ENCODE measurements around the gene UBAC1.

Gene UBAC1

DNA sequence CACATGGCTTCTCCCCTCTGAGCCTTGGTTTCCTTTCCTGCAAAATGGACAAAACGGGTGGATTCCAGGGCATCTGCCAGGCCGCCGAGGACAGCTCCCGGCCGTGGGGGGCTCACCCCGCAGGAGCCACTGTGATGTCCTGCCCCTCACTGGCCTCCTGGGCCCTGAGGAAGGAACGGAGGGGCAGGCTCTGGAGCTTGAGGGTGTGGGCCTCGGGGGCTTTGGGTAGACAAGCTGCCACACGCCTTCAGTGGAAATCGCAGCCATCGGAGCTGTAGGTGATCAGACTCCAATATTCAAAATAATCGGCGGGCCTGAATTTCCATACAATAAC, 32.2 kb upstream of the UBAC1 start:
- no peak for FAIRE-seq

DNA sequence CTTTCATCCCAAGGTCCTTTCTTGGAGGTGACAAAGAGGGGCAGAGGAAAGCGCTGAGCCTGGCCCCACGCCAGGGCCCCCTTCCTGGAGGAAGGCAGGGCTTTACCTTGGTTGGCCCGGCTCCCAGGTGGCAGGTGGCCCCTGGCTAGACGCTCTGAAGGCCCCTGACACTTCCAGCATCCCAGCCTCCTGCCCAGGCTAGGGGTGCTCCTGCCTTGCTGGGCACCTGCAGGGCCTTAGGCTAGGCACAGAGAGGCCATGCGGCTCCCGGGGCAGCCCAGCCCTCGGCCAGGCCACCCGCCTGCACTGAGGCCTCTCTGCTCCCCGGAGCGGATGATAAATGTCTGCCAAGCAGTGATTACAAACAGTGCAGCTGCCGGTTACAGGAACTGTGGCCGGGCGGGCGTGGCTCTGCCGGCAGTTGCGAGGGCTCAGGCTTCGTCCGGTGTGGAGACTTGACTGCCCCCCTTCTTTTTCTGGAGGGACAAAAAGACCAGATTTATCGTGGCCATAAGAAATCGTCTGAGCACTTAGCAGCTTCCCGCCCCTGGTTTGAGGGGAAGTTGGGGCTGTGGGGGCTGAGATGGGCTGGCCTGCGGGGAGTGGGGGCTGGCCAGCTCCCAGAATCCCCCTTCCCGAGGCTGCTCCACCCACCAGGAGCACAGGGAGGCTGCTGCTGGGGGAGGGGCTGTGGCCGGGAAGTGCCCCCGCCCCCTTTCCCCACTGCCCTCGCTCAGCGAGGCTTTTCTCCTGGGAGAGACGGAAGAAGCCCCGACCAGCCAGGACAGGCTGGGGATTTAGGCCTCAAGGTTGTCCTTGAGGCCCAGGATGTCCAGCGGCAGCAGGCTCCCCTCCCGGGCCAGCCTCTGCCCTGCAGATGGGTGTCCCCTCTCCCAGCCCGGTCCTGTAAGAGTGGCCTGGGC, 31.6 kb upstream of the UBAC1 start:
- no peak for FAIRE-seq

DNA sequence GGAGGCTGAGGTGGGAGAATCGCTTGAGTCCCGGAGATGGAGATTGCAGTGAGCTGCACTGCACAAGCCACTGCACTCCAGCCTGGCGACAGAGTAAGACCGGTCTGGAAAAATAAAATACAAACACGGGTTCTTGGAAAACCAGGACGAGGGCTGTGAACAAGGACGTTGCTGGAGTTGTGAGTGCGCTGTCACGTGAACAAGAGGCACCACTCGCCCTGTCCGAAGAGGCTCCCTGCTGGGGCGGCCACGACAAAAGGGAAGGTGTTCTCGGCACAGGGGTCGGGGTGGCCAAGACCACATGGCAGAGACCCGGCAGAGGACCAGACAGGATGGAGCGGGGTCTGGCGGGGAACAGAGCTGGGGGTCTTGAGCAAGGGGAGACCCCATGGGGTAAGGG, 30.6 kb upstream of the UBAC1 start:
- no peak for FAIRE-seq

DNA sequence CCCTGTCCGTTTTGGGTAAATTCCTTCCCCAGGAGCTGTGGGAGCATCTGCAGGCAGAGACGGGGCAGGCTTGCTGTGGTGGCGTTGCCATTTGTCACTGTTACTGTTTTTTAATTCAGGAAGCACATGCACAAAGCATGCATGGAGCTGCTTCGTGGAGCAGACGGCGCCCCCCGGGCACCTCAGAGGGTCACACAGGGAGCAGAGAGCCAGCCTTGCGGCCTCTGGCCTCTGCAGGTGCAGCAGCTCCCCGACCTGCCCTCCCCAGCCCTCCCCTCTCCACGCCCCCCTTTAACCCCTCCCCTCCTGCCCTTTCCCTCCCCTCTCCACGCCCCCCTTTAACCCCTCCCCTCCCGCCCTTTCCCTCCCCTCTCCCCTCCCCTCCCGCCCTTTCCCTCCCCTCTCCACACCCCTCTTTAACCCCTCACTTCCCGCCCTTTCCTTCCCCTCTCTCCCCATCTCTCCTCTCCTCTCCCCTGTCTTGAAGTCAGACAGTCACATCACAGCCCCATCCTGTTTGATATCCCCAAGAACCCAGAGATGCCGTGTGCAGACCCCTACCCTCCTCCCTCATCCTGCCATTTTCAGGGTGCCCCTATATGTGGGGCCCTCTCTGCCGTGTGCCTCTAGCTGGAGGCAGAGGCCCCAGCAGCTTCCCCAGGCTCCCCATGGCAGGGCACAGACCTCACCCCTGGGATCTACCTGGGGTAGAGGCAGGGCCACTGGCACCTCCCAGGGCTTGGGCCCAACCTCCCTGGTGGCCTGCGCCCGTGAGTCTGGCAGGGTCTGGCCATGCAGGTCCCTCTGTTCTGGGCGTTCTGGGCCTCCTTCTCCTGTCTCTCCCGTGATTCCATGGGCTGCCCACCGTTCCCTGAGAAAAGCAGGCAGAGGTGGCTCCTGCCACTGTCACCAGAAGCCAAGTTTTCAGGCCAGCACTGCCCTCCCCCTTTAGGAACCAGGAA, 29.6 kb upstream of the UBAC1 start:
- no peak for FAIRE-seq

DNA sequence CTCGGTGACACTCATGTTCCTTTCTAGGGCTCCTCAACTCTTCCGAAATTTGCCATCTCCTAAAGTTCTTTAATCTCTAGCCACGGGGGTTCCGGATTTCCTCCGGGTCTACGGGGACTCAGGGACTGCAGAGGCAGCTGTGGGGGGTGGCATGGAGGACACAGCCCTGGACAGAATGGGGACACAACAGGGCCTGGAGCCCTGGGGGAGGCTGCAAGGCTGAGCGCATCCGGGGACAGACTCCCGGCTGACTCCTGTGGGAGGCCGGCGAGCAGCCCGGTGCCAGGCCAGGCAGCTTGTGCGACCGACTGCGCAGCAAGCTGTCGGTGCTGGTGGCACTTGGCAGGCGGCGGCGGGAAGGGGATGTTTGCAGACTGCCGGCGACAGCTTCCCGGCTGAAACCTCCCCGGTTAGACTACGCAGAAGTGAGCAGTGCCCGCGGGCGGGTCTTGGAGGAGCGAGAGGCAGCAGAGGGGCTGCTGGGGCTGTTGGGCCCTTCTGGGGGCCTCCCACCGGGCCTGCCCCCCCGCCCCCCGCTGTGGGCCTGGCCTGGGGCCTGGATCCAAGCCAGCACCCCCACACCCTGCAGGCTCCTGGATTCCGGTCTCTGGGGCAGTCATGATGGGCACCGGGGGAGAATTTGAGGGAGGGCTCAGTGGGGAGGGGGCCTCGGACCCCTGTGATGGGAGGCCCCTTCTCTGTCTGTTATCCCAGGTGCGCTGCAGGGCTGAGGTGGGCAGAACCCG, 28.7 kb upstream of the UBAC1 start:
- FAIRE-seq, result no peak

DNA sequence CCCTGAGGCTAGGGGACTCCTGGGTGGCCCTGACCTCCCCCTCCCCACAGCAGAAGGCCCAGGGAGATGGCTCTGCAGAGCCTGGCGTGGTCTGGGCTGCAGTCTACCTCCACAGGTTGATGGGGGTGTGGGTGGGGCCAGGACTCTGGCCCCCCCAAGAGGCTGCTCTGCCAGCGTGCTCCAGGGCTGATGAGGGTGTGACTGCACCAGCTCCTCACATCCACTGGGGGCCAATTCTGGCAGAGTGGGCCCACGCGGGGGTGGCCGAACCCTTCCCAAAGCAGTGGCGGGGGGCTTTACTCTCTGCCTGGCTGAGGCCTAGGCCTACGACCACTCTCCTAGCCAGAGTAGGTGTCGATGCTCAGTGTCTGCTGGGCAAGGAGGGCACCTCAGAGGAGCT, 28.0 kb upstream of the UBAC1 start:
- FAIRE-seq, result no peak

DNA sequence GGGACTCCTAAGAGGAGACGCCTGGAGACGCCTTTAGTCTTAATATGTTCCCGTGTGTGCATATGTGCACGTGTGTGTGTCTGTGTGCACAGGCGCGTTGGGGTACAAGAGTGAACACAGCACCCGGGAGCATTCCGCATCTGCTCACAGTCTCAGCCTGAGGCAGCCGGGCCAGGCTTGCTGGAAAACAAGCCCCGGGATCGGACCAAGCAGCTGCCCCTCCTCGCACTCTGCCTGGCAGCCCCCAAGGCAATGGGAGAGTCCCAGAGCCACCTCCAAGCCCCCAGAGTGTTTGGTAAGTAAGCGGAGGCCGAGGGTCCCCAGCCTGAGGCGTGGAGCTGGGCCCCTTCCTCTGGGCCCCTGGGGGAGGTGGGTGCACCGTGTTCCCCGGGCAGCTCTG, 27.3 kb upstream of the UBAC1 start:
- FAIRE-seq, result no peak

DNA sequence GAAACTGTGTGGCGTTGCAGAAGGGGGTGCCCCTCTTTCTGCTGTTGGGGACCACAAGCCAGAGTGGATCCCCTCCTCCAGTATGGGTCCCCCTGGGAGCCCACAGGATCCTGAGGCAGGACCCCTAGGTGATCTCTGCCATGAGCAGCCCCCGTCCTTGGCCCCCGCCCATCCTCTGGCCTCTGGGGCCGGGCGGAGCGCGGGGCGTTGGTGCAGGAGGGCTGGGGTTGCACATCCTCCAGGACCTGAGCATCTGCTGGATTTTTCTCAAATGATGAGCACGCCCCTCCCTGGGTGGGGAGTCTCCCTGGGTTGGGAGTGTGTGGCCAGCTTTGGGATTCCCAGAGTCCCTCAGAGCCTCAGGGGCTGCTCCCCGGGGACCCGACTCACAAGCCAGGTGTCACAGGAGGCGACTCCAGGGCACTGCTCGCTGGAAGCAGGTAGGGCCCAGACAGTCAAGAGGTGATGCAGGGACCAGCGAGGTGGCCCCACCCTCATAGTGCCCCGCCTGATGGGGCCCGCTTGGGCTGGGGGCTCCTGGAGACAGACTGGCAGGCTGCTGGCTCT, 26.7 kb upstream of the UBAC1 start:
- FAIRE-seq, result no peak

DNA sequence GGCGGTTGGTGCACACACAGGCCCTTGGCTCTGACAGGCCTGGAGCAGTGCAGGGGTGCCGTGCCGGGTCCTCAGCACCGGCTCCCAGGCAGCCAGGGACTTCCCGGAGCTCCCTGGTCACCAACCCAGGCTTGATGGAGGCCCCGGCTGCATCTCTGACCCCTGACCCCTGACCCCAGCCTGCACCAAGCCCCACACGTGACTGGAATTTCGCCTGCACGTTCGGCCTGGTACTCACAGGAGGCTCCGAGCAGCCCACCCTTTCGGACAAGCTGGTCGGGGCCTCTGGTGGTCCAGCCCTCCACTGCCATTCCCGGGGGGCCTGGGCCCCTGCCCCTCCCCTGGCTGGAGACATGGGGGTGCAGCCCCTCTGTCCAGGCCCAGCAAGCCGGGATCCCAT, 25.4 kb upstream of the UBAC1 start:
- FAIRE-seq, result no peak

DNA sequence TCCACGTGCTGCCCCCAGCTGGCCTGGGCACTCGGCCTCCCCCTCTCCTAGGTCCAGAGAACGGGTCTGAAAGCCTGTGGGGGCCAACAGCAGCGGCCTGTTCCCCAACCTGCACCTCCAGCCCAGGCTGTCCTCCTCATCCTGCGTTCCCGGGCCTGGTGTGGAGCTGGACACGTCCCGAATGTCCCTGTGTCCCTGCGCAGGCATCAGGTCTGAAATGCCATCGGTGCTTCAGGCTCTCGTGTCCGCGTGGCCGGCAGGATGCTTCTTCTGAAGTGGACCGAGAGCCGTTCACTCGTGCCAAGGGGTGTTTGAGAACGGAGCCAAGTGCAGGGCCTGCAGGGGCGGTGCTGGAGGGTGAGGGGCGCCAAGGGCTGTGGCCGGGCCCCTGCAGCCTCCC, 24.7 kb upstream of the UBAC1 start:
- no peak for FAIRE-seq

DNA sequence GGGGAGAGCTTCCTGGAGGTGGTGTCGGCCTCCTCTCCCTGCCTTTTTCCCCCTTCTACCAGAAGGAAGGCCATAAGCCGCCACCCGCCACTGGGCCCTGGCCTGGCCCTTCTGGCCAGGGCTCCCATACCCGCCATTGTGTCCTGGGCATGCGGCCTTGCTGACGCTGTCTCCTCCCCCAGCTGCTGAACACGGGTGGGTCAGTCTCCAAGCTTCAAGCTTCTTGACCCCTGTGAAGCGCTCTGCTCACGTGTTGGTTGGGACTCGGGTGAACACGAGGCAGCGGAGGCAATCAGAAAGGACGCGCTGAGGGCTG, 24.2 kb upstream of the UBAC1 start:
- no peak for FAIRE-seq

DNA sequence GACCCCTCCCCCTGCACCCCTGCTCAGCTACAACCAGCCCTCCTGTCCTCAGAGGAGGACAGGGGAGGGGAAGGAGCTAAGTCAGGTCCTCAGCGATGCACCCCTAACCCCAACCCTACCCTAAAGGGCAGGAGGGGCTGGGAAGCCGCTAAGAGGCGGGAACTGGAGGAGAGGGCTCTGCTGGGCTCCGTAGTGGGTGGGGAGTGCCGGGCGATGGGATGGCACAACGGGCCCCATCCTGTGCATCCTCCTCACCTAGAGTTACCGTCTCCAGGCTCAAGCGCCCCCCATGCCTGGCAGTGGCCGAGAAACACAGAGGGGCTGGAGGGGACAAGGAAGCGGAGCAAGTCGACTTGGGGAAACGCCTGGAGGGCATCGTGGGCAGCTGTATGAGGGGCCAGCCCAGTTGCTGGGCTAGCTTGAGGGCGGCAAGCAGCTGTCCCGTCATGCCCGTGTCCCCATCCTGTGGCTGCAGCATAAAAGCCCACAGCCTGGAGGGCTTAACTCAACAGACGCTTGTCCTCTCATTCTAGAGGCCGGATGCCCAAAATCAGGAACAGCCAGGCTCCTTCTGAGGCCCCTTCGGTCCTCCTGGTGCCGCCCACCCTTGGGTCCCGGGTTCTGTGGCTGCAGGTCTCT, 23.0 kb upstream of the UBAC1 start:
- FAIRE-seq, result no peak

DNA sequence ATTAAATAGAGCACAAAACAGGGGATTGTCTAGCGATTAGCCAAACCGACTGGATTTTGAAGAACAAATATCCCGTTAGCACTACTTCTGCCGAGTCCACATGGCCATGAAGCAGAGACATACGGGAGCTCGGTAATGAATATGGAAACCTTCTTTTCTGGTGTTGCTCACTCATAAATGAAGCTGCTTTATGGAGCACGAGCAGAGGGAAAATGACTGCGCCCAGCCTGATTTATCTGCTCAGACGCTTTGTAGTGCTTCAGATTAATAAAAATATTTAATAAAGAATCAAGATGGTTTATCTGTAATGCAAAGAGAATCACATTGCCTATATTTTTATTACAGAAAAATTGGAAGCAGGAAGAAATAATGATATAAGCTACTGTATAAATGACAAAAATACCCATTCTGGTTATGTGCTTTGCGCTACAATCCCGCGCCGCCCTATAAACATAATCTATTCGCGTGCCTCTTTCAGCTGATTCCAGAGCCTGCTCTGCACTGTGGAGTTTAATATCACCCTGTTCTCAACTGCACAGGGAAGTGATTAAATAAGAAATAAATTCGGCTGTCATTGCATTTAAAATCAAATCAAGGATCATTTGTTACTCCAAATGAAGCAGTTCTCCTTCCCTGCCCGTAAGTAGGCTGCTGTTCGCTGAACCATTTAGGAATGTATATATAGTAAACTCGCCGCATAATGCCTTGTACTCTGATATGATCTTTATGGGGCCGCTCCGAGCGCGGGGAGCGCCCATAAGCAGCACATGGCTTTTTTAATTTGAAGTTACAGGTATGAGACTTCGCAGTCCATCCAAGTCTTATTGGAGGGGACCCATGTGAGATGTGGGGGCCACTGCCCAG, 22.3 kb upstream of the UBAC1 start:
- FAIRE-seq, result no peak

DNA sequence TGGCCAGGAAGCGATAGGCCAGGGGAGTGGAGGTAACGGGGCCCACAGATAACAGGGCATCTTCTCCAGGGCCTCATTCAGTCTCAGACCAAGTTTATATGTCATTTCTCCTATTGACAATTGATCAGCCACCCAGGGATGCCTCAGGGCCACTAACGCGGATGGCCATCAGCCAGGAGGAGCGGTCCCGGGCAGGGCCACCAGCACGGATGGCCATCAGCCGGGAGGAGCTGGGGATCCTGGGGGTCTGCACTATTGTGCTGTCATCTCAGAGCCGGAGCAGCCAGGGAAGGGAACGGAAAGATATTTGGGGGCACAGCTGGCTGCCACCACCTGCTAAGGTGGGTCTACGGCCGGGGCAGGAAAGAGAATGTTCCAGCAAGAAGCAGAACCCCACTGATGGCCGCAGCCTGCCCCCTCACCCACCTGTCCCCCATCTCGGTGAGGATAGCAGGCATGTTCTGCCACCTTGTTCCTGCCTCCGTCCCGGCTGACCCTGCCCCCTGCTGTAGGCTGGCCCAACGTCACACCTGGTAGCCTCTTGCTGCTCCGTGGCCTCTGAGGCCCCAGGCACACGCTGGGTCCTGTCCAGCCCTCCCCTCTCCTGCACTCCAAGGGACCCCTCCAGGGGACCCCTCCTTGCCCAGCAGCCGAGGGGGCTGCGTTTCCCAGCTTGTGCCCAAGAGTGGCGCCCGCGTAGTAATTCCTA, 21.5 kb upstream of the UBAC1 start:
- no peak for FAIRE-seq

DNA sequence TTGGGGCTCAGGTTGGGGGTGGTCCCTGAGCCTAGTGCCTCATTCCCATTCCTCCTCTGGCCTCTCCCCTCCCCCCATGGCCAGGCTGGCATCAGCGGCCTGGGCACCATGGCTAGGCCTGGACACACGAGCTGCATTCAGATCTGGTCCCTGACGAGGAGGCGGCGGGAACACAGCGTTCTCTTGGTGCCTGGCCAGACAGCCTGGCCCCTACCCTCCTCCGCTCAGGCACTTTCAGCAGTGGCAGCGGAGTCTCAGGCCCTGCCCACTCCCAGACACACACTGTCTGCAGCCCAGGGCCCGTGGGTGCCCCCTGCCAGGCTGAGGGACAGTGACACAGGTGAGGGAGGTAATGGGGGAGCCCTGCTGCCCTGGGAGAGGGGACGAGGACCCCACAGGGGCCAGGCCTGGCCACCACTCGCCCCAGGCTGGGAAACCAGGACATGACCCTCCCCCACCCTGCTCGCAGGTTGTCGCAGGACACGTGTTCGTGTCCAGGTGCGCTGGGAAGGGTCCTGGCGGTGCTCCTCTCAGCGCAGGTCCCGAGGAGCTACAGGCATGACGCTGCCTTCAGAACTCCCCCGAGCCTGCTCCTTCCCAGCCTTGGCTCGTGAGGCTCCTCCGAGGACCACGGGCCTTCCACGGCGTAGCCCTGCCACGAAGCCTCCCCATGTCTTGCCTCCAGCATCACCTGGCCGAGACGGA, 19.9 kb upstream of the UBAC1 start:
- FAIRE-seq, result no peak

DNA sequence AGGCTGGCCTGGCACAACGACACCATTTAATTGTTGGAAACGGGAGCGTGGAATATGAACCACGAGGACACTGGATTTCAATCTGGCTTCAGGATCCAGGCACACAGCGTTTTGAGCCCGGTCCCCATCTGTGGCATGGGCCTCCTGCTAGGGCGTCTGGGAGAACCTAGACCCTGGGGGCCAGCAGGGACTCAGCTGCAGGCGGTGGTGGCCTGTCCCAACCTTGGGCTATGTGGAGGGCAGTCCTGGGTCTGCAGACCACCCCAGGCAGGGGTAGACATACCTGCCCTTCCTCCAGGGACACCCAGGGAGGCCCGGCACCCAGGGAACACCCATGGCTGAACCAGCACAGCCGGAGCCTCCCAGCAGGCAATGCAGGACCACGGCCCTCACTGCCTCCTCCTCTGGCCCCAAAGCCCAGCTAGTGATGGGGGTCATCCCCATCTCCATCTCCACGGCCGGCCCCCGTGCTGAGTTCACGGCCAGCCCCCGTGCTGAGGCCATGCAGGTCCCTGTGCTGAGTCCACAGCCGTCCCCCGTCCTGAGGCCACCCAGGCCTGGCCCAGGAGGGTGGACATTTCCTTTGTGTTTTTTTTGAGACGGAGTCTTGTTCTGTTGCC, 18.5 kb upstream of the UBAC1 start:
- FAIRE-seq, result no peak

DNA sequence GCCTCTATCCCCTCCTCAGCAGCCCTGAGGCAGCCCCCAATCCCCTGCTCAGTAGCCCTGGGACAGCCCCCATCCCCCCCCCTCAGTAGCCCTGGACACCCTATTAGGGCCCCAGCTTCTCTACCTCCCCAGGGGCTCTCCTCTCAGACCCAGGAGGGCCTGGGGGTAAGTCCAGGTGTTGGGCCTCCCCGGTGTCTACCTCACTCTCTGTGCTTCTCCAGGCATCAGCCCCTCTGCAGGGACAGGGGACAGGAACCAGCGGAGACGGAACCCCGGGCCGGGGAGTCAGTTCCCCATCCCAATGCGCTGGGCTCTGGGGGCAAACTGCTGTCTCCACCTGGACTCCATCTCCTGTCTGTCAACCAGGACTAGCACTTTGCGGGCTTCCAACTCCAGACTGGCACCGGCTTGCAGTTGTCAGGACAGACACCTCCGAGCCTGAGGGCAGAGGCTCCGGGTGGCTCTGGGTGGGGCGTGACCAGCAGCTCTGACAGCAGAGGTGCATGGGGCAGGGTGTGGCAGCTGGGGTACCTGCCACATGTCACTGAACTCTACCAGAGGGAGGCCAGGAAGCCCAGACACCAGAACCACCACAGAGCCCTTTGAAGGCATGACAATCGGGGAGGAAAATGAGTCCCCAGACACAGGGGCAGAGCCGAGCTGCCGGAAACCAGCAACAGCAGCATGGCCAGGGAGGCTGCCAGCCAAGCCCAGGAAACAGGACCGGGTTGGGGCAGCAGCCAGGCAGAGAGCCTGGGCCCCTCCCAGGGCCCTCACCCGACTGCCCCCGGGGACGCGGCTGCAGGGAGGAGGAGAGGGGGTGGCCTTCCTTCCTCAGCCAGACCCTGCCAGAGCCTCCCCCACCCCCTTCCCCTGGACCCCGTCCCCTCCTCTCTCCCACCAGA, 17.7 kb upstream of the UBAC1 start:
- no peak for FAIRE-seq

DNA sequence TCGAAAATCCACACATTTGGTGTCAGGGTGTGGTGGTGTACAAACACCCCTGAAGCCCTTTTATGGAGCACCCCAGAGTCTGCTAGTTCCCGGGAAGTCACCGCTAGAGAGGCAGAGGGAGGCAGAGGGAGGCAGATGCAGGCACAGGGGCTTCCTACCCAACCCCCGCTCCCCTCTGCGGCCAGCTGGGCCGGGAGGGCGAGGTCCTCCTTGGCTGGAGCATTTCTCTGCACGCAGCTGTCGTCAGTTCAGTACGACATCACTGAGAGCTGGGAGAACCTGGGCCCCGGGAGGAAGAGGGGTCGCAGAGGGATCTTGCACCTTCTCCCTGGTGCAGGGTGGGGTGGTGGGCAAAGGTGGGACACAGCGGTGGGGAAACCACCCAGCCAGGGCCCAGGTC, 15.8 kb upstream of the UBAC1 start:
- no peak for FAIRE-seq

DNA sequence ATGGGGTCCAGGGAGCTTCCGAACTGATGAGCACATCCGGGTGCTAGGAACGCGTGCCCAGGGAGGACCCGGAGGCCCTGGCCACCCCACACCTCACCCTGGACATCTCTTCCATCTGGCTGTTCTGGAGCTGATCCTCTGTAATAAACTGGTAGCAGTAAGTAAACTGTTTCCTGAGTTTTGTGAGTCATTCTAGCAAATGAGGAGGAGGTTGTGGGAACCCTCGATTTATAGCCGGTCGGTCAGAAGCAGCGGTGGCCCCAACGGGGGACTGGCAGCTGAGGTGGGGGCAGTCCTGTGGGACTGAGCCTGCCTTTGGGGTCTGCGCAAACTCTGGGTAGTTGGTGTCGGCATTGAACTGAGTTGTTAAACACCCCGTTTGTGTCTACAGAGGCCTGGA, 15.4 kb upstream of the UBAC1 start:
- no peak for FAIRE-seq

All from colon (tissue), 2 donors.